G401 (cell line): ENCODE data around the gene PLCB4. TPM values are rescaled to one million over a fixed set of nuclear protein-coding genes. Genes with fewer than 3 reads are reported as not detected.
"Not testable (repeated sequence)": the region's sequence is repeated elsewhere in the genome, so short reads cannot be mapped to it uniquely, and the experiment has no call there.

Experiments used
- DNase-seq: peaks from one replicate; pipeline ENCODE4 v3.0.0-alpha.2; 2015; ENCODE audit warnings: low spot score
- in situ Hi-C: cut with HindIII; loops from 2 replicates; pipeline ENCODE4 v1.10.0; 2016; ENCODE audit warnings: low sequenced_read_pairs, mixed read lengths
- total RNA-seq: library from RNA; depleted of rRNA; stranded (reverse); fragments of >200 nt; shearing (Covaris generic); gene quantifications from 2 replicates; pipeline ENCODE4 v1.2.3, GENCODE V29; 2014

Gene PLCB4
- total RNA-seq, 1 experiment from 2014 or later: 2.4 TPM

DNA sequence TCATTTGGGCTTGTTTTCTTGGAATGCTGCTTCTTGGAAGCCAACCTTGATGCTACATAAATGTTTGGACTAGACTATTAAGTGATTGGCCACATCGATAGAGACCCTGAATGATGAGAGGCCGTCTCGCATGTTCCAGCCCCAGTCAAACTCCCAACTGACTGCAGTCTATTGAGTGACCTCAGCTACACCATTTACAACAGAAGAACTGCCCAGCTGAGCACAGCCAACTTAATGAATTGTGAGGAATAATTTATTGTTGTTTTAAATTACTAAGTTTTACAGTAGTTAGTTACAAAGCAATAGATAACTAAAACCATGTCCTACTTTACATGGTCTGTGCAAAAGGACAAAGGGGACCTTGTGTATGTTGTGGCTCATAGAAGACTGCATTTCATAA, 63.0 kb downstream of the PLCB4 start:
- DNase-seq: no peak

DNA sequence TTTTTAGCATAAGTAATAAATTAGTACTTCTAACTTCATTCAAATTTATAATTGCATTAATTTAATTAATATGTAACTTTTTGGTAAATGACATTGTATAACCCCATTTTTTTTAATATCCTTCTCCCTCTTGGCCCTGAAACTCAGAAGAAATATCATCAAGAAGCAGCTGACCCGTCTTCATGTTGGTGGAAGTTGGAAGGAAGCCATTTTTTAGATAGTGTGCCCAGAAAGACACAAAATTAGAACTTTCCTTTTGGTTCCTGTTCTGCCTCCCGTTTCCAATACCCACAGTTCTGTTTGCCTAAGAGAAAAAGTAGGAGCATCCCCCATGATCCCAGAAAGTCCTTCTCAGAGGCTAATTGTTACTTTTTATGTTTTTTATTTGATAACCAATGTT, 65.5 kb downstream of the PLCB4 start:
- in situ Hi-C loops: no loop called here
- DNase-seq: no peak

More for the DNA sequence above, 63.0 kb downstream of the PLCB4 start:
- in situ Hi-C loops: no loop called here

- DNase-seq: no peak
- in situ Hi-C loops: no loop called here
These were observed 67.2 kb downstream of the PLCB4 start for GRCh38 chr20:9136114-9136513.

DNA sequence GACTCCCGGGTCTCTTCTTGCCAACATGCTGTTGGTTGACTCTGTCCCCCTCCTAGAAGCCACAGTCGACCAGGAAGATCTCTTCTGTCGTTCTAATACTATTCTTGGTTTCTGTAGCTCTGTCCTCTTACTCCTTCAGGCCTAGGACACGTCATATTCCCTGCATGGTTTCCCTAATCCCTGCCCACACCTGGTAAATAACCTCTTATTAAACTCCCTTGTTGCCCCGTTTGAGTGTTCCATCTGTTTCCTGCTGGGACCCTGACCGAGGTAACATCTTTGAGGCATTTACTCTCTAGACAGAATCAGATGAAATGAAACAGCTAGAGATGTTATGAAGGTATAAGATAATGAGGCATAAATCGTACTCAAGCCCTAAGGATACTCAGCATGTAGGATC, 68.1 kb downstream of the PLCB4 start:
- DNase-seq: no peak
- in situ Hi-C loops: no loop called here

DNA sequence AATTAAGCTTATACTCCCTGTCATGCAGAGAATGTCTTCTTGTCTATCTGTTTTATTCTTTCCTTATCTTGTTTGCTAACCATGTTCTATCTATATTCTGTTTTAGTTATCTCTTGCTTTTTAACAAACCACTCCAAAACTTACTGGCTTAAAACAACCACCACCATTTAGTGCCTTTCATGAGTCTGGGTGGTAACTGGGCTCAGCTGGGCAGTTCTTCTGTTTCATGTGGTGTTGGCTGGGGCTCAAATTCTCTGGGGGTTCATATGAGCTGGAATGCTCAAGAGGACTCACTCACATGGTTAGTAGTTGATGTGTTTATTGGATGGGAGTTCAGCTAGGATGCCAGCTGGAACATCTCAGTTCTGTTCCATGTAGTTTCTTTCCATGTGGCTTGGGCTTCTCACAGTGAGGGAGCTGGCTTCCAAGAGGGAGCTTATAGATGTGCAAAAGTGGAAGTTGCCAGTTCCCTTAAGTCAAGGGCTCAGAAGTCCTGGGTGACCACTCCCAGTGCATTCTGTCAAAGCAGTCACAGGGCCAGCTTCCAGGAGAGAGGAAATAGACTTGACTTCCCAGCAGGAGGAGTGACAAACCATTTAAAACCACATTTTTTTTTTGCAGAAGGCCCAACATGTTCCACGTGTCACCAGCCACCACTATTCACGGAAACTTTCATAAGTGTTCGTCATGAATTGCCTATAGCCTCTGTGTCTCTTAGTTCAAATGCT, 70.4 kb downstream of the PLCB4 start:
- in situ Hi-C loops: no loop called here
- DNase-seq: no peak

DNA sequence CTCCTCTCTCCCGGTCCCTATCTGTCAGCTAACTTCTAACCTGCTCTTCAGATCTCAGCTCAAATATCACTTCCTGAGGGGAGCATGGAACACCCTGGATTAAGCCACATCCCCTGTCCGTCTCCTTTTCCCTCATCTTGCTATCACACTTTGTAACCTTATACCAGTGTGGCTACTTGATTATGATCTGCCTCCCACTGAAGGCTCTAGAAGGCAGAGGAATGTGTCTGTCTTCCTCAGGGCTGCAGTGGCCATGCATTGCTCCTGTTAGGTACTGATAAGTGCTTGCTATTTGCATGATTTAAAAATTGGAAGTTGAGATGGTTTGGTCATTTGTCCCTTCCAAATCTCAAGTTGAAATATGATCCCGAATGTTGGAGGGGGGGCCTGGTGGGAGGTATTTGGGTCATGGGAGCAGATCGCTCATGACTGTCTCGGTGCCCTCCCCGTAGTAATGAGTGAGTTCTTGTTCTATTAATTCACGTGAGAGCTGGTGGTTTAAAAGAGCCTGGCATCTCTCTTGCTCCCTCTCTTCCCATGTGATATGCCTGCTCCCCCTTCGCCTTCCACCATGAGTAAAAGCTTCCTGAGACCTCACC, 71.4 kb downstream of the PLCB4 start:
- in situ Hi-C loops: no loop called here
- no peak for DNase-seq

- DNase-seq: no peak
- in situ Hi-C loops: no loop called here
These were observed 72.2 kb downstream of the PLCB4 start for GRCh38 chr20:9141070-9141469.

- no peak for DNase-seq
- in situ Hi-C loops: no loop called here
These were observed 73.0 kb downstream of the PLCB4 start for GRCh38 chr20:9141921-9142320.

DNA sequence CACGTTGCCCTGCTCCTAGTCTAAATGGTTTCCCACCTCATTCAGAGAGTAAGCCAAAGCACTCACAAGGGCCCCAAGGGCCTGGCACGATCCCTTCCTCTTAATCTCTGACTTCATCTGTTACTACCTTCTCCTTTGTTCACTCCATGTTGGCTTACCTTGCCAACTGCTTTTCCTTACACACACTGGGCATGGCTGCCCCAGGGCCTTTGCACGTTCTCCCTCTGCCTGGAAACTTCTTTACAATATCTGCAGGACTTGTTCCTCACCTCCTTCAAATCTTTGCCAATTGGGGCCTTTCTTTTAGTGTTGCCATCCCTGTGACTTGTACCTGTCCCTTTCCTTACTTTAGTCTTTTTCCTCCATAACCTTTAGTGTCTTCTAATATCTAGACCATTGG, 73.9 kb downstream of the PLCB4 start:
- in situ Hi-C loops: no loop called here
- DNase-seq: no peak

GRCh38 chr20:9143926-9144325, 75.0 kb downstream of the PLCB4 start:
- no peak for DNase-seq
- in situ Hi-C loops: no loop called here

DNA sequence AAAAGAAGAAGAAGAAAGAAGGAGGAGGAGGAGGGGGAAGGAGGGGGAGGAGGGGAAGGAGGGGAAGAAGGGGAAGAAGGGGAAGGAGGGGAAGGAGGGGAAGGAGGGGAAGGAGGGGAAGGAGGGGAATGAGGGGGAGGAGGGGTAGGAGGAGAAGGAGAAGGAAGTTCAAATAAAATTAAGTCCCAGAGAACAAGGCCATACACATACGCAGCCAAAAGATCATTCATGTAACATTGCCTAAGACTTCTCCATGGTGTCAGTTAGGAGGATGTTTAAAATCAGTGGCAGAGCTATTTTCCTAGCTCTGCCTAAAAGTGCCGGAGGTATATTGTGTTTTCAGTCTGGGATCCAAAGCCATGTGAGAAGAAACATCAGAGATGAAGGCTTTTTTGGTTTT, 75.8 kb downstream of the PLCB4 start:
- DNase-seq: no peak
- in situ Hi-C loops: no loop called here

- no peak for DNase-seq
- in situ Hi-C loops: no loop called here
These were observed 76.3 kb downstream of the PLCB4 start for GRCh38 chr20:9145142-9145541.

DNA sequence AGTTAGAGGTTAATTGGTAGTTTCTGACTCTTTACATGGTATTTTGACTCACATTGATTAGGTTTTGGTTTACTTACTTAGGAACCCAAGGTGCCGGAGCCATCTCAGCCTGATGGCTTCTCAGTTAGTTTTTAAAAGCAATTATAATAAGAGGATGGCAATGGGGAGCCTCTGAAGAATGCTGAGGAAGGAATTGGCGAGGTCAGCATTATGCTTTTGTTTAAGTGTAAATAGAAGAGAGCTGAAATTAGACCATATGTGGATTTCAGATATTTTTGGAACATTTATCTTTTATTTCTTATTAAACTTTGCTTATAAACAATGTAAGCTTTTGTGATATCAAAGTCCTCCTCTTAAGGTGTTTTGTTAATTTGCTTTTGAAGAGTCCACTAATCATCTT, 77.8 kb downstream of the PLCB4 start:
- in situ Hi-C loops: no loop called here

DNA sequence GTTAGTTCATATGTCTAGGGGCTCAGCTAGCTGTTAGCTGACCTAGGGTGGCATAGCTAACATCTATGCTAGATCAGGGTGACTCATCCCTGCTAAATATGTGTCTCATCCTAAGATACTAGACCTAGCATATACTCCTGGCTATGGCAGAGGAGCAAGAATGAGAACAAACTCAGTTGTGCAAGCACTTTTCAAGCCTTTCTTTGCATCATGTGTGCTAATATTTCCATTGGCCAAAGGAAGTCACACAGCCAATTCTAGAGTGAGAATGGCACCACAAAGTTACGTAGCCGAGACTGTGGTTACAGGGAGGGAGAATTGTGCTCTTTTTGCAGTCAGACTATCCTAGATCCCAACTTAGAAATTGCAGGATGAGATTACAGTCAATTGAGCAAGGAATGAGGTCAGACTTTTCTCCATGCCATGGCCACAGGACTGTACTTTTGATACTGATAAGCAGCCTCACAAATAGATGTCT, 78.7 kb downstream of the PLCB4 start:
- in situ Hi-C loops: no loop called here
- DNase-seq: no peak

More for the DNA sequence above, 77.8 kb downstream of the PLCB4 start:
- no peak for DNase-seq

DNA sequence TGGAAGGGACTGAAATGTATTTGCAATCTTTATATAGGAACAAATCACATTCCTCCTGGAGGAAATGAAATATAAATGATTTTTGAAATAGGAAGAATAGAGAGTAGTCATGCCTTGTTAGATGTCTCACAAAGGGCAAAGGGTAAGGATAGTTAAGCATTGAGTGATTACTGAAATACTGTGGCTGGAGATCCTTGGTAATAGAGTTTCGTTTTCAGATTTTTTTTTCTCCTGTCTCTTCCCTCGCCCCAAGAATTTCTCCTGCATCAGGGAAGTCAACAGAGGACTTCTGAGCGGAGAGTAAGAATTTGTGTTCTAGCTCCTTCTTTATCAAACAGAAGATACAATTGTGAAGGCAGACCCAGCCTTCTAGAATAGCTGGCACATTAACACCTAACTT, 79.4 kb downstream of the PLCB4 start:
- no peak for DNase-seq
- in situ Hi-C loops: no loop called here

- in situ Hi-C loops: no loop called here
- no peak for DNase-seq
These were observed 80.2 kb downstream of the PLCB4 start for GRCh38 chr20:9149087-9149486.

- DNase-seq: no peak
- in situ Hi-C loops: no loop called here
These were observed 80.9 kb downstream of the PLCB4 start for GRCh38 chr20:9149796-9150195.

- no peak for DNase-seq
- in situ Hi-C loops: no loop called here
These were observed 81.8 kb downstream of the PLCB4 start for GRCh38 chr20:9150679-9151078.

GRCh38 chr20:9152139-9152538, 83.3 kb downstream of the PLCB4 start:
- in situ Hi-C loops, DNase-seq: not testable (repeated sequence)

DNA sequence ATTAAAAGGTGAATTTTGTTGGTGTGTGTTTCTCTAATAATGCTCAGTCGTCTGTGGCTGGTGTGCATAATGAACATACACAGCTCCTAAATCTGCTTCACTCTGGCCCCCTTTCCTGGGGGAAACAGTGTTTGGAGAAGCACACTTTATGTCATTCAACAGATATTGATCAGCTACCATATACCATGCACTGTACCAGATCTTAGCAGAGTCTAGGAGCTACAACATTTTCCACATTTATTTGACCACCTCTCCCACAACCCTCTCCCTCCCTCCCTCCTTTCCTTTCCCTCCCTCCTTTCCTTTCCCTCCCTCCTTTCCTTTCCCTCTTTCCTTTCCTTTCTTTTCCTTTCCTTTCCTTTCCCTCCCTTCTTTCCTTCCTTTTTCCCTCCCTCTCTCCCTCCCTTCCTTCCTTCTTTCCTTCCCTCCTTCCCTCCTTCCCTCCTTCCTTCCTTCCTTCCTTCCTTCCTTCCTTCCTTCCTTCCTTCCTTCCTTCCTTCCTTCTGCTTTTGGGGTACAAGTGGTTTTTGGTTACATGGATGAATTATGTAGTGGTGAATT, 85.7 kb downstream of the PLCB4 start:
- in situ Hi-C loops: no loop called here
- no peak for DNase-seq
